ENCODE measurements around the gene WFS1. TPM values are rescaled to one million over a fixed set of nuclear protein-coding genes. Genes with fewer than 3 reads are reported as not detected.

WFS1 gene
- total RNA-seq, 1 donor from 2014 or later: 199 TPM

DNA sequence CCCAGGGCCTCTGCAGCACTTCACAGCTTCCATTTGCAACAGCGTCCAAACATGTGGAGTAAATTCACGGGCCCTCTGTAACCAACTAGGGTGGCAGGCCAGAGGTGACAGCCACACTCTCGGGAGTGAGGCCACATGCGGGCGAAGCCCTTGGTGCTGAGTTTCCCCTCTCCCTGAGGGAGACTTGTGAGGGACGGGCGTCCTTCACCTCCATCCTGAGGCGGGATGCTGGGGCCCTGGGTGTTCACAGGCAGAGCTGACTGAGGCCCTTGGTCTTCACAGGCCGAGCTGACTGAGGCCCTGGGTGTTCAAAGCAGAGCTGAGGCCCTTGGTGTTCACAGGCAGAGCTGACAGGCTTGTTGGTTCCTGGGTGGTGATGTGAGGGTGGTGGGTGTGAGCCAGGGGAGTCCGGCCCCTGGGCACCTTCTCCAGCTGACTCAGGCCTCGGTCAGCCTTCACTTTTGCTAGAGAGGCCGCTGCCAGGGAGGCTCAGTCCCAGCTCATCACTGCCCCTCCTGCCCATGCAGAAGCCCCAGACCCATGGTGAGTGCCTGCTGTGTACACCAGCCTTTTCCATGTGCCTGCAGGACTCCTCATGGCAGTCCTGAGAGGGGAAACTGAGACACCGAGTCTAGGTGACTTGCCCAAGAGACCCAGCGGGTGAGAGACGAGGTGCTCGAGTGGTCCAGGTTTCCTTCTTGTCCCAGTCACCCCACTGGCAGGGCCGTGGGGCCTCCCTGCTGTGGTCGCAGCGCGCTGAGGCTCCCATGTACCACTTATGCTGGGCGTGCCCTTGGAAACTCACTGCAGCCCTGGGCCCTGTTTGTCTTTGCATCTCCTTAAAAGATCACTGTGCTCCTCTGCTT is 8.5 kb downstream of the WFS1 start:
- no peak for DNase-seq (ENCODE audit: extremely low read depth, low read depth, low spot score)

DNA sequence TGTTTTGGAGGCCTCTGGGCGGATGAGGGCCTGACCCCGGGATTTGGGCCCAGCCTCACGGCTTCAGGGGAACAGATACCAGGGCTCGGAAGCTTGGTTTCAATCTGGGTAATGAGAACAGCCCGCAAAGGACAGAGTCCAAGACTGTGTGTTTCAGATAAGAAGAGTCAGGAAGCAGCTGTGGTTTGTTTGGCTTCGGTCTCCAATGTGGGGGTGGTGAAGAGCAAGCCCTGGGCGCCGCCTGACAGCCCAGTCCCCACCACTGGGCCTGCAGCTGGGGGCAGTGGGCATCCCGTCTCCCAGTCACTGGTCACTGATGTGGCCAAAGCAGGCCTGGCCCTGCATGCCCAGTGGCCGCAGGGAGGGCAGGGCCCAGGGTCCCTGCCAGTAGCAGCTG is 9.1 kb downstream of the WFS1 start:
- peak; percentile 65 for DNase-seq (ENCODE audit: extremely low read depth, low read depth, low spot score)

GRCh38 chr4:6279582-6280289 is 10.1 kb downstream of the WFS1 start:
- no peak for DNase-seq (ENCODE audit: extremely low read depth, low read depth, low spot score)

DNA sequence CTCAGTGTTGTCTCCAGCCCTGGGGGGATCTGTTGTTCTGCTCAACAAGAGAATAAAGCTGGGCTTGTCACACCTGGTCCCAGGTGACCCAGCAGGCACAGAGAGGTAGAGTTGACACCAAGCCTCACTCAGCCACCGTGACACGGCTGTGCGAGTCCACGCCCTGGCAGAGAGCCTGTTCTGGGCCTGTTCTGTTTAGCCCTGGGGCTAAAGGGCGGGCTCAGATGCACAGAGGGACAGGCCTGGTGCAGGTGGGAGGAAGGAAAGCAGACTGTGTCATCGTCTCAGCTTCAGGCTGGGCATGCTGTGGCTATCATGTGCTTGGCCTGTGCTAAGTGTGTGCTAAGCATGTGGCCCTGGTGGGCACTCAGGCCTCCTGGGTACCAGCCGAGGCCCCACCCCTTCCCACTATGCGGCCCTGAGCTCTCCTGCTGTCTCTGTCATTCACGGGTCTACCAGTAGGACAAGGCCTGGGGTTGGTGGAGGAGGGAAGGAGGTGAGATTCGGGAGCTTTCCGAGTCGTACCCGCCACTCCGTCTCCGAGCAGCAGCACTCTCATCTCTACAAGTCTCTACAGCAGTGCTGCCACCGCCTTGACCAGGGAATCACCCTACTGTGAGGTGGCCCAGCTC is 10.8 kb downstream of the WFS1 start:
- DNase-seq (ENCODE audit: extremely low read depth, low read depth, low spot score): no peak

DNA sequence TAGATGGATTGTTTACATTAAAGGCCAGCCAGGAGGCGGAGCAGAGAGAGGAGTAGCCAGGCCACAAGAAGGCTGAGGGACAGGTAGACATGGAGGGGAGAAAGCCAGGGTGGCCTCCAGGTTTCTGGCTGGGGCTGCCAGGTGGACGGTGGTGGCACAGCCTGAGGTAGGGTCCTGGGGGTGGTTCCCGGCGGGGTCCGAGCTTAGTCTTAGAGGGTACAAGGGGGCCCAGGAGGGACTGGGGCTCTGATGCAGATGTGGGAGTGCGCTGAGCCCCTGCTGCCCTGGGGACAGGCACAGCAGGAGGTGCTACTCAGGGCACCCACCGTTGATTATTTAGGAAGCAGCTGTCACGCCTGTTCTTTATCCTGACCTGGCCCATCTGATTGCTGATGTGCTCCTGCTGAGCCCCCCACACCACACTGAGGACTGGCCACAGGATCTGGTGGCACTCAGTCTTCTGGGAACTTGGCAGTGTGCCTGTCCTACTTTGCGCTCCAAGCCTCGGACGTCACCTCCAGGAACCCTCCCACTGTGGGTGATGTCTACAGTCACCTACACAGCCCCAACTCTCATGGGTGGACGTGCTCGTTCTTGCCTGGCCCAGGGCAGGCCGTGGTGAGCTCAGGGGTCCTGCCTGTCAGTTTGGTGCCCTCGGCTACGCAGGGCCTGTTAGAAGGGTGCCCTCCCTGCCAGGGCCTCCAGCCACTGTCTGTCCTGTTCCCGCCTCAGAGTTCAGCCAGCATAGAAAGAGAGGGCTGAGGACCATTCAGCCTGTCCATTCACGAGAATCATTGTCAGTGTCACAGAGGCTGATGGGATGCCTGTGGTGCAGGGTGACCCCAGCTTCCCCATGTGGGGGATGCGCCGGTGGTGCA is 12.0 kb downstream of the WFS1 start:
- DNase-seq (ENCODE audit: extremely low read depth, low read depth, low spot score): no peak

GRCh38 chr4:6282314-6282771 is 12.7 kb downstream of the WFS1 start:
- no peak for DNase-seq (ENCODE audit: extremely low read depth, low read depth, low spot score)

- no peak for DNase-seq (ENCODE audit: extremely low read depth, low read depth, low spot score)
Measured at GRCh38 chr4:6283282-6283681, 13.6 kb downstream of the WFS1 start.

DNA sequence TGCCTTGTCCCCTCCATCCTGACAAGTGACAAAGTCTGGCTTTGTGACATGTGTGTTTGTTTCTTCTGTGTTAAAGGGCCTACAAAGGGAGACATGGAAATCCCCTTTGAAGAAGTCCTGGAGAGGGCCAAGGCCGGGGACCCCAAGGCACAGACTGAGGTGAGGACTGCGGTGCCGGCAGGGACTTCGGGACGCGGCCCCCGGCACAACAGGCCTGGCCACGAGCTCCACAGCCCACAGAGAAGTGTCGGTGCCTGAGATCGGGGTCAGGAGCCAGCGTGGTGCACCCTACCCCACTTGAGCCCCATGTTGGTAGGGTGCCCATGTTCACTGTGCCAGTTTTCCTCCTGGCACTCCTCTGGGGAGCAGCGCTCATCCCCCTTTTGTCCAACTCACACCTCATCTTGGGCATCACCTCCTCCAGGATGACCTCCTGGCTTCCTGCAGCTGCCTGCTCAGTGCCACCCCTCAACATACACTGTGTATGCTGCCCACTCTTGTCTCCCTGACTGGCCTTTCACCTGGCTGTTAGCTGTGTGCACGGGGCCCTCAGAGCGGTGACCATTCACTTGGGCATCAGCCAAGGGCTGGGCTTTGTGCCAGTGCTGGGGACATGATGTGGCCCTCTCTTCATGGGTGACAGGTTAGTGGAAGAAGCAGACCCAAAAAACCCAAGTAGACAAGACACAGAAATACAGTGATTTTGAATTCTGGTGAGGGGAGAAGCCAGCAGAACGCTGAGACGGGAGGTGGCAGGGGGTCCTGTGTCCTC is 17.6 kb downstream of the WFS1 start:
- no peak for DNase-seq (ENCODE audit: extremely low read depth, low read depth, low spot score)

GRCh38 chr4:6288342-6288741 is 18.7 kb downstream of the WFS1 start:
- DNase-seq (ENCODE audit: extremely low read depth, low read depth, low spot score): no peak

DNA sequence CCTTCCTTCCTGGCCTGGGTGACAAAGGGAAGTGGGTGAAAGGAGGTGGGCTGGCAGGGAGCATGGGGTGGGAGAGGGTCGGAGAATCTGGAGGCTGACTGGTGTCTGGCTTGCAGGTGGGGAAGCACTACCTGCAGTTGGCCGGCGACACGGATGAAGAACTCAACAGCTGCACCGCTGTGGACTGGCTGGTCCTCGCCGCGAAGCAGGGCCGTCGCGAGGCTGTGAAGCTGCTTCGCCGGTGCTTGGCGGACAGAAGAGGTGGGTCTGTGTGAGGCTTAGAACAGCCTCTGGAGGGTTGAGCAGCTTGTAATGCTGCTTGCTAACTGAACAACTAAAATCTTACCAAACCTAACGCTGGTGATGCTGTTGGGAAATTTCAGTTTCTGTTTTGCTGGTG is 19.2 kb downstream of the WFS1 start:
- DNase-seq (ENCODE audit: extremely low read depth, low read depth, low spot score): no peak

DNA sequence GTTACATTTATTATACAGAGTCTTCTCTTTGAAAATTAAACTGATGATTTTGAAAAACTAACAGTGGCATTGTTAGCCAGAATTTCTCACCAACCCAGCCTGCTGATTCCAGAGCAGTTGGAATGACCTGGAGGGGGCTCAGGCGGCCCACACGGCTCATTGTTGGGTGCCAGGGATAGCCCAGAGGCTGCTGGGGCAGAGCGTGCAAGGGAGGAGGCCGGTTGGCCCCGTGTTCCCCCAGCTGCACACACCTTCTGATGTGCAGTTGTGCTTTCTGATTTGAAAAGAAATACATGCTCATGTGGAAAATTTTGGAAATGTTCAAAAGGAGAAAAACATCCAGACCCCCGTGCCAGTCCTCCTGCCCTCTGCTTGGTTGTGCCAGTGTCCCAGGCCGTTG is 20.6 kb downstream of the WFS1 start:
- DNase-seq (ENCODE audit: extremely low read depth, low read depth, low spot score): no peak

GRCh38 chr4:6290769-6291547 is 21.3 kb downstream of the WFS1 start:
- DNase-seq (ENCODE audit: extremely low read depth, low read depth, low spot score): no peak

DNA sequence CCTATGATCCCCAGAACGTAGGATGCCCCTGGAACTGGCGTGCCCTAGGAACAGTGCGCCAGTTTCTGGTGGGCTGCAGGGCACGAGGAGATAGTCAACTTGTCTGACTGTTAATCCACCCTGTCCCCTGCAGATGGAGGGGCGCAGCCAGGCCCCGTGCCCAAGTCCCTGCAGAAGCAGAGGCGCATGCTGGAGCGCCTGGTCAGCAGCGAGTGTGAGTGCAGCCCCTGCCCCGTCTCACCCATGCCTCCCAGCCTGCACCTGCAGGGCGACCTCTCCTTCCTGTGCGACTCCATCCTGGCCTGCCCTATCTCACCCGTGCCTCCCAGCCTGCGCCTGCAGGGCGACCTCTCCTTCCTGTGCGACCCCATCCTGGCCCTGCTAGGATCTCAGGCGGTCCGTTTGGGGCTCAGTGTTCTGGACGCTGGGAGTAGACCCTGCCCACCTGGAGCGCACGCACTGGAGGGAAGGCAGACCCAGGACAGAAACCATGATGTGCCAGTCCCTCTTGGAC is 22.2 kb downstream of the WFS1 start:
- DNase-seq (ENCODE audit: extremely low read depth, low read depth, low spot score): no peak

DNA sequence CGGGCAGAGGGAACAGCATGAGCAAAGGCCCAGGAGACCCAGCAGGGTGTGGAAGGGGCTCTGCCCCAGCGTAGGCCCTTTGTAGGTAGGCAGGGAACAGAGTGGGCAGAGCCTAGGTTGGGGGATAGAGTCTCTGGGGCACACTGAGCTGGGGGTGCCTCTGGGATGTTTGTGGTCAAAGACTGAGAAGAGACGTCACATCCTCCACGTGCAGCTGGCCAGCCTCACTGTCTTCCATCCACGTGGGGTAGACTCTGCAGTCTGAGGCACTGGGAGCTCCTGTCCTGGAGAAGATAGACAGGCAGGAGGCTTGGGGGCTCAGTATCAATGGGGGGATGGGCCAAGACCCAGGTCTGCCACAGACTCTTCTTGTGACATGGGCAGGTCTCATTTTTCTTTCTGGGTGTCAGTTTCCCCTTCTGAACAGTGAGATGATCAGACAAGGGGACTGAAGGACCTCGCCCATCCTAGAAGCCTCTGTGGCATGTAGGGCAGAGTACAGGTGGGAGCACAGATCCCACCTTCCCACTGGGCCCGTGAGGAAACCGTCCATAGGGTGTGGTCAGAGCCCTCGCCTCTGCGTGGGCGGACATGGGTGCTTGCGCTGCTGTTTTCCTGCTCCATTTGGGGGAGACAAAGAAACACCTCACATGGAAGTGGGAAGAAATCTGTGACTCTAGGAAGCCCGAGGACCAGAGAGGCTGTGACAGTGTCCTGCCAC is 22.9 kb downstream of the WFS1 start:
- no peak for DNase-seq (ENCODE audit: extremely low read depth, low read depth, low spot score)

- DNase-seq (ENCODE audit: extremely low read depth, low read depth, low spot score): no peak
Measured at GRCh38 chr4:6293097-6293445, 23.4 kb downstream of the WFS1 start.

GRCh38 chr4:6293661-6294060 is 24.0 kb downstream of the WFS1 start:
- no peak for DNase-seq (ENCODE audit: extremely low read depth, low read depth, low spot score)

- no peak for DNase-seq (ENCODE audit: extremely low read depth, low read depth, low spot score)
Measured at GRCh38 chr4:6294705-6295421, 25.2 kb downstream of the WFS1 start.

DNA sequence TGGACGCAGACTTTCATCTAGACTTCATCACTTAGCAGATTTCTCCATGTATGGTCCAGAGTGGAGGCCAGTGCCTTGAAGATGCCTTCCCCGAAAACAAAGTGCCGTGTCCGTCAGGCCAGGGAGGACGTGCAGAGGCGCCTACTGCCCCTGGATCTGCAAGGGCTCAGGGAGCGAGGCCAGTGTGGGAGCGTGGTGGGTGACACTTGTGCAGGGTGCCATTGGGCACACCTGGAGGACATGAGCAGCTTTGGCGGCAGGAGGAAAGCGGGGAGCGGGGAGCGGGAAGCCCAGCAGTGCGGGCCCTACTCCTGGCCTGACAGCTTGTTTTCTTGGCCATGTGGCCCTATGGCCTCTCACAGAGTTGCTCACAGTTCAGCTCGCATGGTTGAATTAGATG is 25.8 kb downstream of the WFS1 start:
- no peak for DNase-seq (ENCODE audit: extremely low read depth, low read depth, low spot score)
